ENCODE measurements around the gene CACUL1. TPM values are rescaled to one million over a fixed set of nuclear protein-coding genes. Genes with fewer than 3 reads are reported as not detected.
"Not testable (repeated sequence)": the region's sequence is repeated elsewhere in the genome, so short reads cannot be mapped to it uniquely, and the experiment has no call there.

CACUL1 gene
- total RNA-seq, 2 experiments from 2014 or later: 18.4 to 19.2 TPM

- no peaks in the 10 kb centered on the region for H3K9me3 Mint-ChIP-seq
- no peak overlapping the region for H3K4me3 Mint-ChIP-seq
- H3K4me1 Mint-ChIP-seq (ENCODE audit: low read depth): peaks cover 29% of the 10 kb centered on the region
- no peak overlapping the region for H3K27ac Mint-ChIP-seq
- no peaks in the 10 kb centered on the region for H3K27me3 Mint-ChIP-seq (ENCODE audit: low read depth)
- DNase-seq: no peak
- H3K36me3 Mint-ChIP-seq (ENCODE audit: low read depth): no peaks in the 10 kb centered on the region
- intact Hi-C loops (cut with micrococcal nuclease): no loop called here
- CTCF ChIA-PET: no interaction called here
These were observed 84.2 kb downstream of the CACUL1 start for GRCh38 chr10:118670472-118671124.

DNA sequence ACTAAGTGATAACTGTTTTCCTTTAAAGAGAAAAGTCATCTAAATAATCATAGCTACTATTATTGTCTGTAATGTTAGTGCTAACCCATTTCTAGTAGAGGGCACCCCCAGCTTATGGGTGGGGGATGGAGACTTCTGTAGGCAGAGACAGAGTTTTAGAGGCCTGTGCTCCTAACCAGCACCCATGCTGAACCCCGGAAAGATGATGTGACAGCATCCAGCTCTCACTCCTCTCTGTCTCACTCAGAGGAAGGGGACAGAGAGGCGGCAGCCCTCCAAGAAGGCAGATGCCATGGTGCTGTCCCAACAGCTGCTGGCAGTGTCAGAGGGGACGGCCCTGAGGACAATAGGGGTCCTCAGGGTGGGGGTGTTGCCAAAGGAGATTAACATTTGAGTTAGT is 84.9 kb downstream of the CACUL1 start:
- Mint-ChIP-seq H3K36me3 (ENCODE audit: low read depth) (no peaks in the 10 kb centered on the region), H3K4me1 (ENCODE audit: low read depth) (peaks cover 28% of the 10 kb centered on the region), H3K9me3 (no peaks in the 10 kb centered on the region), H3K27ac (no peak overlapping the region), H3K27me3 (ENCODE audit: low read depth) (no peaks in the 10 kb centered on the region), H3K4me3 (no peak overlapping the region)
- intact Hi-C loops (cut with micrococcal nuclease): no loop called here
- CTCF ChIA-PET: no interaction called here
- DNase-seq: no peak

DNA sequence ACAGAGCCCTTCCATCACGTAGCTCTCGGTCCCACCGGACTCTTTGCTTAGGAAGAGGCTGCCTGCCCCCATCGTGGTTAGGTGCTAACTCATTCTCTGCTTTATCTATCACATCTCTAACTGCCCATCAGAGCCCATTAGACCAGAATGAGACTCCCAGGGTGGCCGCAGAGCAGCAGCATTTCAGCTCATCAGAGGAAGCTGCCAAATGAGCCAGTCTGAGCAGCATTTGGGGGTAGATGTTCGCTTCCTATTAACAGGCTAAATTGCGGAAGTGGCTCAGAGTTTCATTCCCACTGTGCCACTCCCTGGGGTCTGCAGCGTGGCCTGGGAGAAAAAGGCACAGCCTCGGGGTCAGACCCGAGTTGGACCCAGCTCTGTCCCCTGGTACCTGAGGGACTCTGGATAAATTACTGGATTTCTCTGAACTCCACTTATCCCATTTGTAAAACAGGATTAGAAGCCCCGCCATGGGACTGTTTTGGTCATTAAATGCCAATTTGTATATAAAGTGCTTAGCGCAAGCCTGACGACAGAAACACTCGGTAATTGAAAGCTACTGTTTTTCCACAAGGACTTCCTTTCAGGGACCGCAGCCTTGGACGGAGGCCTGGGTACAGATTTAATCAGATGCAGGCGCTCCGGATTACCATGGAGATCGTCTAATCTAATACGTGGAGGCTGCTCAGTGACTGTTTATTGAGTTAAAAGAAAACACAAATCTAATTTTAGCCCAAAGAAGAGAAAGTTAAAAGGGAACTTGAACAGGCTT is 85.6 kb downstream of the CACUL1 start:
- CTCF ChIA-PET: no interaction called here
- Mint-ChIP-seq H3K4me3 (no peak overlapping the region), H3K36me3 (ENCODE audit: low read depth) (no peaks in the 10 kb centered on the region), H3K4me1 (ENCODE audit: low read depth) (peaks cover 32% of the 10 kb centered on the region), H3K9me3 (no peaks in the 10 kb centered on the region), H3K27me3 (ENCODE audit: low read depth) (no peaks in the 10 kb centered on the region), H3K27ac (no peak overlapping the region)
- DNase-seq: peak; percentile 41
- intact Hi-C loops (cut with micrococcal nuclease): no loop called here

GRCh38 chr10:118668228-118668952 is 86.4 kb downstream of the CACUL1 start:
- H3K27ac Mint-ChIP-seq: no peak overlapping the region
- CTCF ChIA-PET: interaction anchor here (0.5 kb wide), 1 partner anchor 100 kb away, joined by 4 read pairs; no protein-coding TSS in a partner anchor
- DNase-seq: no peak
- intact Hi-C loops (cut with micrococcal nuclease): loop anchor here (1.0 kb wide), 1 partner anchor 100 kb away; no protein-coding TSS in a partner anchor
- H3K9me3 Mint-ChIP-seq: no peaks in the 10 kb centered on the region
- H3K4me3 Mint-ChIP-seq: no peak overlapping the region
- H3K36me3 Mint-ChIP-seq (ENCODE audit: low read depth): no peaks in the 10 kb centered on the region
- H3K27me3 Mint-ChIP-seq (ENCODE audit: low read depth): no peaks in the 10 kb centered on the region
- peaks cover 38% of the 10 kb centered on the region for H3K4me1 Mint-ChIP-seq (ENCODE audit: low read depth)

- peaks cover 42% of the 10 kb centered on the region for H3K4me1 Mint-ChIP-seq (ENCODE audit: low read depth)
- no peak overlapping the region for H3K4me3 Mint-ChIP-seq
- H3K27ac Mint-ChIP-seq: no peak overlapping the region
- intact Hi-C loops (cut with micrococcal nuclease): loop anchor here (1.0 kb wide), 1 partner anchor 99 kb away; no protein-coding TSS in a partner anchor
- no peaks in the 10 kb centered on the region for H3K27me3 Mint-ChIP-seq (ENCODE audit: low read depth)
- CTCF ChIA-PET: interaction anchor here (1.3 kb wide), 1 partner anchor 52 kb away, joined by 3 read pairs; no protein-coding TSS in a partner anchor
- H3K9me3 Mint-ChIP-seq: no peaks in the 10 kb centered on the region
- H3K36me3 Mint-ChIP-seq (ENCODE audit: low read depth): no peaks in the 10 kb centered on the region
- no peak for DNase-seq
These were observed 87.0 kb downstream of the CACUL1 start for GRCh38 chr10:118667732-118668131.

DNA sequence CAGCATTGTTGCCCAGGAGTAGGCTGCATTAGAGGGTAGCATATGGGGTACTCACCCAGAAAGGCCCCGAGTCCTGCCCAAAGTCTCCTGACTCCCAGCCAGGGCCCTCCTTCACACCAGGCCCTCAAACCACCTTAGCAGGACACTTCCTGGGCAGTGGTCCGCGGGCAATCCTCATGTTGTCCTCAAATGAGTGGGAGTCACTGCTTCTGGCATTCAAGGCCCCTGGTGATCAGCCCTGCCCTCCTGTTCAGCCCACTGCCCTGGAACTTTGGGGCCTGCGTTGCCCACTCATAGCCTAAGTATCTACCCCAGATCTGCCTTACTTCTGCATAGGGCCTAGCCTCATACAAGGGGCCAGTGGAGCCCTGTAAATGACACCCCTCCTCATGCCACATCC is 88.4 kb downstream of the CACUL1 start:
- CTCF ChIA-PET: interaction anchor here (1.3 kb wide), 1 partner anchor 54 kb away, joined by 3 read pairs; no protein-coding TSS in a partner anchor
- H3K9me3 Mint-ChIP-seq: peaks cover 8% of the 10 kb centered on the region
- no peak overlapping the region for H3K4me3 Mint-ChIP-seq
- no peak for DNase-seq
- H3K4me1 Mint-ChIP-seq (ENCODE audit: low read depth): peaks cover 54% of the 10 kb centered on the region
- intact Hi-C loops (cut with micrococcal nuclease): no loop called here
- no peaks in the 10 kb centered on the region for H3K36me3 Mint-ChIP-seq (ENCODE audit: low read depth)
- H3K27ac Mint-ChIP-seq: no peak overlapping the region
- H3K27me3 Mint-ChIP-seq (ENCODE audit: low read depth): no peaks in the 10 kb centered on the region

DNA sequence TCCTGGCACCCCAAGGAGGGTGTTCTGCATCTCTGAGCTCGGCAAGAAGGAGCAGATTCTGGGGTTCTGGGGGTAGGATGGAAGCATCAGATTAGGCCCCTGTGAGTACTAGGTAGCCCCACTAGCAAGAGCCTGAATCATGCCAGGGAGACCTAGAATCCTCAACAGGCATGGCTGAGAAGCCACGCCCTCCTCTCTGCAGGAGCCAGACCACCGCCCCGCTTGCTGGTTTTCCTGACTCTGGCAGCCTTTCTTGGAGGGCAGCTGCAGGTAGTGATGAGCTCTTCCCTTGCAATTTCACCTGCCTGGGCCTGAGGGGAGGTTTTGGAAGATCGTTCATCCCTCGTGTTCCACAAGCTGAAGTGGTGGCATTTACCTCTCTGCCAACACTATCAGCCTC is 90.4 kb downstream of the CACUL1 start:
- Mint-ChIP-seq H3K4me3 (no peak overlapping the region), H3K27me3 (ENCODE audit: low read depth) (no peaks in the 10 kb centered on the region), H3K27ac (no peak overlapping the region), H3K9me3 (peaks cover 17% of the 10 kb centered on the region), H3K36me3 (ENCODE audit: low read depth) (no peaks in the 10 kb centered on the region), H3K4me1 (ENCODE audit: low read depth) (peaks cover 54% of the 10 kb centered on the region)
- intact Hi-C loops (cut with micrococcal nuclease): no loop called here
- CTCF ChIA-PET: interaction anchor here (1.5 to 1.7 kb wide), 2 partner anchors 10 to 96 kb away, joined by 4 read pairs; no protein-coding TSS in a partner anchor
- no peak for DNase-seq

- Mint-ChIP-seq H3K4me1 (ENCODE audit: low read depth) (peaks cover 54% of the 10 kb centered on the region), H3K4me3 (no peak overlapping the region), H3K9me3 (peaks cover 17% of the 10 kb centered on the region), H3K27ac (no peak overlapping the region), H3K27me3 (ENCODE audit: low read depth) (no peaks in the 10 kb centered on the region), H3K36me3 (ENCODE audit: low read depth) (no peaks in the 10 kb centered on the region)
- intact Hi-C loops (cut with micrococcal nuclease): no loop called here
- CTCF ChIA-PET: no interaction called here
- no peak for DNase-seq
These were observed 91.6 kb downstream of the CACUL1 start for GRCh38 chr10:118663176-118663575.

DNA sequence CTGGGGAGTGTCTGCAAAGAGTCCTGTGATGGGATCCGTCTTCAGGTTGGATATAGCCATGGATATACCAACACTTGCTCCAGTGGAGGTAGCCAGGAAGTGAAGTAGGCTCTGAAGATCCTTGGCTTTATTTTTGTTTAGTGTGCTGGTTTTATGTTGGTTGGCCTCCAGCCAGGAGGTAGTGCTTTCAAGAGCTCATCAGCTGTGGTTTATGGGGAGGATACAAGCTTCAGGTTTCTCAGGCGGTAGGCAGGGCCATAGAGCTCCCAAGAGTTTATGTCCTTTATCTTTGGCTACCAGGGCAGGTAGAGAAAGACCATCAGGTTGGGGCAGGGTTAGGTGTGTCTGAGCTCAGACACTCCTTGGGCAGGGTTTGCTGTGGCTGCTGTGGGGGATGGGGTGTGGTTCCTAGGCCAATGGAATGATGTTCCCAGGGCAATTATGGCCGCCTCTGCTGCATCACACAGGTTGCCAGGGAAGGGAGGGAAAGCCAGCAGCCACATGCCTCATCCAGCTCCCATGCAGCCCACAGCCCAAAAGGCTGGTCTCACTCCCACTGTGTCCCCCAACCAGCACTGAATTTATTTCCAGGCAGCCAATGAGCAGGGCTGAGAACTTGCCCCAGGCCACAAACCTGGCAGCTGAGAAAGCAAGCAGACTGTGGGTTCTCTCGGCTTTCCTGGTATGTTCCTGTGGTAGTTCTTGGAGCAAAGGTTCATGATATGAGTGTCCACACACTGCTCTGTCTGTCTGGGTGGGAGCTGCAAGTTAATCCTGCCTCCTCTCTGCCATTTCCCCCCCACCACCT is 92.3 kb downstream of the CACUL1 start:
- Mint-ChIP-seq H3K4me1 (ENCODE audit: low read depth) (peaks cover 61% of the 10 kb centered on the region), H3K4me3 (no peak overlapping the region), H3K27ac (no peak overlapping the region), H3K27me3 (ENCODE audit: low read depth) (no peaks in the 10 kb centered on the region), H3K36me3 (ENCODE audit: low read depth) (no peaks in the 10 kb centered on the region), H3K9me3 (peaks cover 17% of the 10 kb centered on the region)
- DNase-seq: no peak
- CTCF ChIA-PET: no interaction called here
- intact Hi-C loops (cut with micrococcal nuclease): no loop called here

GRCh38 chr10:118658762-118659161 is 96.0 kb downstream of the CACUL1 start:
- no peak overlapping the region for H3K27ac Mint-ChIP-seq
- intact Hi-C loops (cut with micrococcal nuclease): no loop called here
- H3K4me1 Mint-ChIP-seq (ENCODE audit: low read depth): peaks cover 68% of the 10 kb centered on the region
- no peak overlapping the region for H3K4me3 Mint-ChIP-seq
- H3K27me3 Mint-ChIP-seq (ENCODE audit: low read depth): no peaks in the 10 kb centered on the region
- H3K9me3 Mint-ChIP-seq: peaks cover 17% of the 10 kb centered on the region
- no peak for DNase-seq
- no peaks in the 10 kb centered on the region for H3K36me3 Mint-ChIP-seq (ENCODE audit: low read depth)
- CTCF ChIA-PET: interaction anchor here (0.6 to 1.9 kb wide), 4 partner anchors 44 to 201 kb away, joined by 3 to 4 read pairs (median 3); no protein-coding TSS in a partner anchor

- H3K4me3 Mint-ChIP-seq; H3K27me3 Mint-ChIP-seq (ENCODE audit: low read depth); DNase-seq; H3K36me3 Mint-ChIP-seq (ENCODE audit: low read depth); intact Hi-C loops (cut with micrococcal nuclease): not testable (repeated sequence)
- peaks cover 64% of the 10 kb centered on the region for H3K4me1 Mint-ChIP-seq (ENCODE audit: low read depth)
- peaks cover 17% of the 10 kb centered on the region for H3K9me3 Mint-ChIP-seq
- peak overlapping the region; percentile 8 for H3K27ac Mint-ChIP-seq
- CTCF ChIA-PET: interaction anchor here (0.6 to 1.9 kb wide), 4 partner anchors 62 to 200 kb away, joined by 3 to 4 read pairs (median 3); no protein-coding TSS in a partner anchor
These were observed 96.6 kb downstream of the CACUL1 start for GRCh38 chr10:118658168-118658567.

- H3K27ac Mint-ChIP-seq; intact Hi-C loops (cut with micrococcal nuclease): not testable (repeated sequence)
- peaks cover 13% of the 10 kb centered on the region for H3K9me3 Mint-ChIP-seq
These were observed 109.5 kb downstream of the CACUL1 start for GRCh38 chr10:118645294-118645693.

More at GRCh38 chr10:118645294-118645693, 109.5 kb downstream of the CACUL1 start:
- DNase-seq; H3K4me3 Mint-ChIP-seq; CTCF ChIA-PET; H3K27me3 Mint-ChIP-seq (ENCODE audit: low read depth); H3K4me1 Mint-ChIP-seq (ENCODE audit: low read depth); H3K36me3 Mint-ChIP-seq (ENCODE audit: low read depth): not testable (repeated sequence)

Measured in activated naive CD4-positive, alpha-beta T cell treated with anti-CD3 and anti-CD28 coated beads for 36 hours (primary cell).